Activated CD8-positive, alpha-beta memory T cell treated with anti-CD3 and anti-CD28 coated beads, Interleukin-2, amount 10 ng/mL, durations not matched to agents 7 days and 5 days (primary cell): Measurements from ENCODE around the gene CAMK4. TPM values are rescaled to one million over a fixed set of nuclear protein-coding genes. Genes with fewer than 3 reads are reported as not detected.

Experiments
- ATAC-seq: fragments of 150-1000 bp; cut with Tn5 transposase; one replicate; pipeline ENCODE4 v1.10.0; 2021; ENCODE audit warnings: moderate library complexity
- CTCF ChIA-PET: fragments of 350-600 bp; sonication (Branson Sonifier 250); formaldehyde crosslinking; loops from one replicate; lab custom pipeline; 2021; ENCODE audit warnings: antibody characterized with exemption; lab: Charles Lee
- DNase-seq: peaks from one replicate; pipeline ENCODE4 v3.0.0-alpha.2; 2020
- H3K27ac Mint-ChIP-seq: one replicate; pipeline ENCODE4 v1.8.0; 2021; ENCODE audit warnings: mild to moderate bottlenecking, mixed read lengths
- H3K27me3 Mint-ChIP-seq: one replicate; pipeline ENCODE4 v1.8.0; 2021; ENCODE audit warnings: mixed read lengths
- H3K36me3 Mint-ChIP-seq: one replicate; pipeline ENCODE4 v1.8.0; 2021; ENCODE audit warnings: mild to moderate bottlenecking, mixed read lengths
- H3K4me1 Mint-ChIP-seq: one replicate; pipeline ENCODE4 v1.8.0; 2021; ENCODE audit warnings: mixed read lengths
- H3K4me3 Mint-ChIP-seq: one replicate; pipeline ENCODE4 v1.8.0; 2021; ENCODE audit warnings: mild to moderate bottlenecking, moderate library complexity, mixed read lengths
- H3K9me3 Mint-ChIP-seq: one replicate; pipeline ENCODE4 v1.8.0; 2022; ENCODE audit warnings: low read depth, mixed read lengths
- total RNA-seq, 2 experiments: library from RNA; stranded (reverse); gene quantifications; one replicate each; pipeline ENCODE4 v1.2.3, GENCODE V29; 2021

CAMK4 gene
- total RNA-seq, 2 experiments from 2014 or later = 77.4 to 91.1 TPM

DNA sequence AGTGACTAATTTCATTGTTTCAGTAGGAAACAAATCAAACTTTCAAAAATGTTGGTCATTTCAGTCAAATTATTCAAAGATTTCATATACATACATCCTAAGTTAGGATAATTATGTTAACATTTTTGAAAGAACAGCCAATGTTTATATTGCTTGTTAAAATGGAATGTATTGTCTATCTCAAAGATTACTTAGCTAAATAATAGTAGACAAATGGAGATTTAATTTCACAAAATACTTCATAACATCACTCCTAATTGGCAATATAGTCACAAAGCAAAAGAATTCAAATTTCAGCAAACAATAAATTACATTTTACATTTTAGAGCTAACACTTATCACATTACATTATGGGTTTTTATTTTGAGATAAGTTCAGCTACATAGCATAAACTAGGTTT lies 262.7 kb downstream of the CAMK4 start:
- no peak for DNase-seq
- no peak overlapping the region for H3K27ac Mint-ChIP-seq
- H3K36me3 Mint-ChIP-seq = peaks cover 51% of the 10 kb centered on the region
- no peak for ATAC-seq
- no peak overlapping the region for H3K4me3 Mint-ChIP-seq
- peaks cover 7% of the 10 kb centered on the region for H3K4me1 Mint-ChIP-seq
- H3K27me3 Mint-ChIP-seq = no peaks in the 10 kb centered on the region
- no peaks in the 10 kb centered on the region for H3K9me3 Mint-ChIP-seq
- CTCF ChIA-PET = no interaction called here

DNA sequence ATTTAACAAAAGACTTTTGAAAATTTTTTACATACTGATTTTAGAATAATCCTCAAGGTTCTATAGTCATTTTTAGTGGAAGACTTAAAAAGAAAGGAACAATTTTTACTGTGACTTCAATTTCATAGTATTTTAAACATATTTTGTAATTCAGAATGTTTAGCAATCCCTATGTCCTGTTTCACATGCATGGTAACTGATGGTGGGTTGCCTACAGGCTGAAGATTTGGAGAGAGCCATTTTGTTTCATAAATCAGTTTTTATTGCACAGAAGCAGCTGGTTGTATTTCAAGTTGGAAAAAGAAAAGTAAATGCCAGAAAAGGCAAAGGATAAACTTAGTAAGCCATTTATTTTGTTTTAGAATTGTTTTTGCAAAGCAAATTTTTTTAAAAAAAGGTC lies 264.2 kb downstream of the CAMK4 start:
- ATAC-seq (no peak), DNase-seq (no peak)
- peaks cover 50% of the 10 kb centered on the region for H3K36me3 Mint-ChIP-seq
- H3K27me3 Mint-ChIP-seq = no peaks in the 10 kb centered on the region
- no peaks in the 10 kb centered on the region for H3K9me3 Mint-ChIP-seq
- peaks cover 7% of the 10 kb centered on the region for H3K4me1 Mint-ChIP-seq
- H3K27ac Mint-ChIP-seq = no peak overlapping the region
- H3K4me3 Mint-ChIP-seq = no peak overlapping the region
- CTCF ChIA-PET = no interaction called here

DNA sequence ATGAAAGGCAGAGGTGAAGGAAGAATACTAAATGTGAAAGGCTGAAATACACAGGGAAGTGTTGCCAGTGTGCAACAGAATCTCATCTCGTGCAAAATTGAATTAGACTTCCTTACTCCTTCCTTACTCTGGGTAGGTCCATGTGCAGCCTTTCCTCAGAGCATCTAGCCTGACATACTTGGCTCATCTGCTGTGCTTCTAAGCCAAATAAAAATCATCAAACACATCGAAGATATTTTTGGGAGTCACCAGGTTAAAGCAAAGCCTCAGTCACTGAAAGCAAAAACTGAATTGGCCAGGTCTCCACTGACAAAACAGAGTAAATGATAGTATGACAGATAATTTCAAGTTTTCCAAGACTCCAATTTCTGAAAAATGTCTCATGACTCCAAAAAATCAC lies 268.8 kb downstream of the CAMK4 start:
- Mint-ChIP-seq H3K27ac (peak overlapping the region; percentile 9), H3K27me3 (no peaks in the 10 kb centered on the region), H3K4me1 (peaks cover 8% of the 10 kb centered on the region), H3K36me3 (peaks cover 47% of the 10 kb centered on the region), H3K9me3 (no peaks in the 10 kb centered on the region), H3K4me3 (no peak overlapping the region)
- CTCF ChIA-PET = interaction anchor here (0.8 kb wide), 1 partner anchor 9 kb away, joined by 3 read pairs; no protein-coding TSS in a partner anchor
- ATAC-seq (no peak), DNase-seq (no peak)

DNA sequence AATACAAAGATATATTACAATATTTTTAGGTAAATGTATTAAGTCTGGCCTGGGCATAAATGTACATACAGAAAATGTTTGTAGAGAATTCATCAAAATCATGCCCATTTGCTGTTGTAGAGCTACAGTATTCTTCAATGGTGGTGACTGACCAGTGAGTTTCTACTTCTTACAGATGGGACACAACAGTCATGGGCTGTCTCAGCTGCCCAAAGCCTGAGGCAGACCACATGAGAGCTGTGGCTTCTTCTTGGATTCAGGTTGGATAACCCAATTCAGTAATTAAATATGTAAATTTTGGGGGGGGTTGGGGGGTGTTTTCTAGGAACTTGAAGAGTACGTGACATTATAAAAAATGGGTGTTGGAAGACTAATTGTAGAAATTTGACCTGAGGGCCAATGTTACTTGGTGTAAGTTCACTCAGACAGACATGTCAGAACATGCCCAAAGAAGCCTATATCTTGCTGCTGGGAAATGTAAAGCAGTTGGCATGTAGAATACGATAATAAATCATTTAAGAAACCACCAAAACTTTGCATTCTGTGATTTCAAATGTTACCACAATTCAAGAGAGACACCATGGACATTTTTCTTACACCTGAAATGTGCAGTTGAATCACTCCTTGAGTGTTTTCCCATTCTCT lies 270.3 kb downstream of the CAMK4 start:
- ATAC-seq = no peak
- peaks cover 56% of the 10 kb centered on the region for H3K36me3 Mint-ChIP-seq
- peak overlapping the region; percentile 36 for H3K27ac Mint-ChIP-seq
- CTCF ChIA-PET = interaction anchor here (0.6 to 0.7 kb wide), 2 partner anchors 263 to 312 kb away, joined by 3 read pairs; partner anchors contain the start of gene NREP
- peaks cover 17% of the 10 kb centered on the region for H3K4me1 Mint-ChIP-seq
- DNase-seq = no peak
- H3K27me3 Mint-ChIP-seq = no peaks in the 10 kb centered on the region
- no peaks in the 10 kb centered on the region for H3K9me3 Mint-ChIP-seq
- H3K4me3 Mint-ChIP-seq = no peak overlapping the region

DNA sequence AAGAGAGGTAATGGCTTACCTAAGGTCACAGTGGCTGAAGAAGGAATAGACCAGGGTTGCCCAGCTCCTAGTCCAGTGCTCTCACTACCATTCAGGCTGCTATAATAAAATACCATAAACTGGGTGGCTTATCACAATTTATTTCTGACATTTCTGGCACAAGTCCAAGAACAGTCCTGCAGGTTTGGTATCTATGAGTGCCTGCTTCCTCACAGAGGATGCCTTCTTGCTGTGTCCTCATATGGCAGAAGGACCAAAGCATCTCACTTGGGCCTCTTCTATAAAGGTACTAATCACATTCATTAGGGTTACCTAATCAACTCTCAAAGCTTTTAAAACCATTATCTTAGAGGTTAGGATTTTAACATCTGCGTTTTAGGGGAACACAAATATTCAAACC lies 271.0 kb downstream of the CAMK4 start:
- no peaks in the 10 kb centered on the region for H3K9me3 Mint-ChIP-seq
- H3K27me3 Mint-ChIP-seq = no peaks in the 10 kb centered on the region
- H3K4me1 Mint-ChIP-seq = peaks cover 20% of the 10 kb centered on the region
- peak overlapping the region; percentile 36 for H3K27ac Mint-ChIP-seq
- H3K4me3 Mint-ChIP-seq = no peak overlapping the region
- ATAC-seq = no peak
- DNase-seq = no peak
- H3K36me3 Mint-ChIP-seq = peaks cover 57% of the 10 kb centered on the region
- CTCF ChIA-PET = no interaction called here

DNA sequence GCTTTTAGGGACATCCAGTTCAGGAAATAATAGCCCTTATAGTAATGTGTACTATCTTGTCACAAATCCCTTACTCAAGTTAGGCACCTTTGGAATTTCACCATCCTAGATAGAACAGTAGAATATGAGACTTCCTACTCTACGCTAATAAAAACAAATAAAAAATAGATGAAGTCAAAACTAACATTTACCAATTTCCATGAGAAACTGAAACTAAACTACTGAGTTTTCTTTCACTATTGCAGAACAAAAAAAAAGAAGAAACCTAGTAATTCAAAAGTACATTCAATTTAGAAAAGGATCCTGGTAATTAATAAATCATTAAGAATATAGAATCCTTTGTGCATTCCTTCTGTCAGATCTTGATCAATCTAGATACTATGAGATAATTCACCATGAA lies 274.2 kb downstream of the CAMK4 start:
- Mint-ChIP-seq H3K4me1 (peaks cover 20% of the 10 kb centered on the region), H3K36me3 (peaks cover 63% of the 10 kb centered on the region), H3K9me3 (no peaks in the 10 kb centered on the region), H3K4me3 (peak overlapping the region; percentile 48), H3K27me3 (no peaks in the 10 kb centered on the region), H3K27ac (peak overlapping the region; percentile 75)
- CTCF ChIA-PET = interaction anchor here (1.3 kb wide), 1 partner anchor 14 kb away, joined by 5 read pairs; the partner anchor contains the start of gene STARD4
- ATAC-seq (peak; percentile 35), DNase-seq (no peak)

DNA sequence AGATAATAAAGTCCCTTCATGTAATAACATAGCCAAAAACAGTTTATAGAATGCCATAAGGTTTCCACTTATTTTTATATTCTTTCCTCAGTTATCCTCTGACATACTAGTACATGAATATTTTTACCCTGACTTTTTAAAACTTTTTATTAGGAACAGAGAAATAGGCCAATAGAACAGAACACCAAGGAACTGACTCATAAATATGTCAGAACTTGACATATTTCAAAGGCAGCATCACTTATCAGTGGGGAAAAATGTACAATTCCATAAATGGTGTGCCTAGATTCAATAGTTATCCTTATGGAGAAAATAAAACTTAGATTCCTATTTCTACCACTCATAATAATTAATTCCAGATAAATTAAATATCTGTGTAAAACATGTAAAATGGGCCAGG lies 278.8 kb downstream of the CAMK4 start:
- CTCF ChIA-PET = no interaction called here
- Mint-ChIP-seq H3K36me3 (peaks cover 56% of the 10 kb centered on the region), H3K4me3 (no peak overlapping the region), H3K27ac (no peak overlapping the region), H3K27me3 (no peaks in the 10 kb centered on the region), H3K4me1 (peaks cover 31% of the 10 kb centered on the region), H3K9me3 (no peaks in the 10 kb centered on the region)
- no peak for DNase-seq
- ATAC-seq = no peak

DNA sequence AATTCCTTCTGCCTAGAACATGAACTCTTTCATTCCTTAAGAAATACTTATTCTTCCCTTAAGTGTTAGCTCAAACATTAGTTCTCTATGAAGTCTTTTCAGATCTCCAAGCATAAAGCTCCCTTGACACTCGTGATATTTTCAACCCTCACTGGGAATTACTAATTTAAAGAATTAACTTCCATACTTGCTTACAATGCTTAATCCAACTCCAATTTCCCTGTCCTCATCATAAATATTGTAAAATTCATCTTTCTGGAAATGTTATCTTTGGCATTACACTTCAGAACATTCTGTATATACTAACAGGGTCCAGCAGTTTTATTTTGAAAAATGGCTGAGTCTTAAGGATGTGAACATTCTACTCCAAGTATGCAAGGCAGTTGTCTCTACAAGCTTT lies 280.9 kb downstream of the CAMK4 start:
- no peaks in the 10 kb centered on the region for H3K27me3 Mint-ChIP-seq
- H3K4me3 Mint-ChIP-seq = no peak overlapping the region
- CTCF ChIA-PET = no interaction called here
- ATAC-seq = no peak
- no peak overlapping the region for H3K27ac Mint-ChIP-seq
- no peak for DNase-seq
- no peaks in the 10 kb centered on the region for H3K9me3 Mint-ChIP-seq
- H3K36me3 Mint-ChIP-seq = peaks cover 41% of the 10 kb centered on the region
- peaks cover 34% of the 10 kb centered on the region for H3K4me1 Mint-ChIP-seq

DNA sequence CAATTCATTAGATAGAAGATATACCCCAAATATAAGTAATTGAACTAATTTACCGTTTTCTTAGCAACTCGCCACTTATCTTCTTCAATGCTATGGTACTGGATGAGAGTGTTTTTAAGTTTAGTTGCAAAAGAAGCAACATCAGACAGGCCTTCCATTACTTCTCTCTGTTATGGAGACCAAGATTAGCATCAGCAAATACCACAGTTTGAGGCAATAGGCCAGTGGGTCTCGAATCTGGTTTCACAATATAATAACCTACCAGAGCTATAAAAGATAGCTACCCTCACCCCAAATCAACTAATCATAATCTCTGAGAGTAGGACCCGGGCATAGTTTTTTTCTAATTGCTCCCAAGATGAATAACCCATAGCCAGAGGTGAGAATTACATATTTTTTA lies 283.1 kb downstream of the CAMK4 start:
- no peaks in the 10 kb centered on the region for H3K27me3 Mint-ChIP-seq
- no peak overlapping the region for H3K27ac Mint-ChIP-seq
- DNase-seq (no peak), ATAC-seq (no peak)
- peaks cover 33% of the 10 kb centered on the region for H3K36me3 Mint-ChIP-seq
- H3K9me3 Mint-ChIP-seq = no peaks in the 10 kb centered on the region
- H3K4me3 Mint-ChIP-seq = no peak overlapping the region
- H3K4me1 Mint-ChIP-seq = peaks cover 43% of the 10 kb centered on the region
- CTCF ChIA-PET = interaction anchor here (1.0 kb wide), 1 partner anchor 24 kb away, joined by 3 read pairs; no protein-coding TSS in a partner anchor

DNA sequence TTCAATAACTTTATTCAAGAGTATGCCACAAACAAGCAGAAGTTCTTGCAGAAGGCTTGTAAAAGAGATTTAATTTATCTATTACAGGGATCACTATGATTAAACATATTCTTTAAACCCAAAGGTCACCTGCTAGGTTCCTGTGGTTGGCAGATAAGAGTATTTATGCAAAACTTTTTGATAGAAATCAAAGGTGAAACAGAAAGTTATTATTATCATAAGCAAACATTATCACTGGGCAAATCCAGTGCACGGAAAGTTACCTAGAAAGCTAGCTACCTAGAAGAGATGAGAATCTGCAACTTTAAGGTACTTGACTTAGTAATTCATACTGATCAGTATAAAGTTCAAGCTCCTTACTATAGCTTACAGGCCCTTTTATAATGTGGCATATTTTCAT lies 284.9 kb downstream of the CAMK4 start:
- Mint-ChIP-seq H3K4me1 (peaks cover 46% of the 10 kb centered on the region), H3K9me3 (no peaks in the 10 kb centered on the region), H3K36me3 (peaks cover 23% of the 10 kb centered on the region), H3K27me3 (no peaks in the 10 kb centered on the region), H3K4me3 (peak overlapping the region; percentile 46), H3K27ac (no peak overlapping the region)
- ATAC-seq = no peak
- CTCF ChIA-PET = interaction anchor here (1.6 kb wide), 1 partner anchor 22 kb away, joined by 6 read pairs; no protein-coding TSS in a partner anchor
- no peak for DNase-seq

DNA sequence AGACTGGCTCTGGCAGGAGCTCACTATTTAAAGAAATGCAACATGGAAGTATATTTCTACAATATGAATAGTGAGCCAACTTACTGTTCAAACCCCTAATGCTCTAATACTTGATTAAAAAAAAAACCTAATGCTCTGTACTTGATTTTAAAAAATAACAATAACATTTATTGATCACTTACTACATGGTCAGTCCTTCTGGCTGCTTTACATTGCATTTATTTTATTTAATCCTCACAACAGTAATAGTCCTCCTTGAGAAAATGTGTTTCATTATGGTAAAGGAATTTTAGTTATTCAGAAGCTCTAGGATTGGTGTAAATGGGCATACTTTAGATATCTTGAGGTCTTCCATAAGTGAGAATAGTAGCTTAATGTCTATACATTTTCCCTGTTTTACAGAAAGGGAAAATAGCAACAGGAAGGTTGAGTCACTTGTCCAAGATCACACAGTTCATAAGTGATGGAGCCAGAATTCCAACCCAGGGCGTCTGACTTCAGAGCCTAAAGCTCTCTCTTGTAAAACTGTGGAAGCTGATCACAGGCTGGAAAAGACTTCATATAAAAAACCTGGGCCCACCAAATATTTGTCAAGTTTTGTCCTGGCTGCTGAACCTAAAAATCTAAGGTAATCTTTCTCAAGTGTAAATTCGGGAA lies 287.1 kb downstream of the CAMK4 start:
- CTCF ChIA-PET = interaction anchor here (1.5 to 2.8 kb wide), 3 partner anchors 13 to 21 kb away, joined by 5 to 9 read pairs (median 7); no protein-coding TSS in a partner anchor
- no peaks in the 10 kb centered on the region for H3K27me3 Mint-ChIP-seq
- no peak for DNase-seq
- peak overlapping the region; percentile 95 for H3K27ac Mint-ChIP-seq
- no peaks in the 10 kb centered on the region for H3K9me3 Mint-ChIP-seq
- H3K4me1 Mint-ChIP-seq = peaks cover 43% of the 10 kb centered on the region
- peaks cover 9% of the 10 kb centered on the region for H3K36me3 Mint-ChIP-seq
- peak overlapping the region; percentile 87 for H3K4me3 Mint-ChIP-seq
- ATAC-seq = no peak

DNA sequence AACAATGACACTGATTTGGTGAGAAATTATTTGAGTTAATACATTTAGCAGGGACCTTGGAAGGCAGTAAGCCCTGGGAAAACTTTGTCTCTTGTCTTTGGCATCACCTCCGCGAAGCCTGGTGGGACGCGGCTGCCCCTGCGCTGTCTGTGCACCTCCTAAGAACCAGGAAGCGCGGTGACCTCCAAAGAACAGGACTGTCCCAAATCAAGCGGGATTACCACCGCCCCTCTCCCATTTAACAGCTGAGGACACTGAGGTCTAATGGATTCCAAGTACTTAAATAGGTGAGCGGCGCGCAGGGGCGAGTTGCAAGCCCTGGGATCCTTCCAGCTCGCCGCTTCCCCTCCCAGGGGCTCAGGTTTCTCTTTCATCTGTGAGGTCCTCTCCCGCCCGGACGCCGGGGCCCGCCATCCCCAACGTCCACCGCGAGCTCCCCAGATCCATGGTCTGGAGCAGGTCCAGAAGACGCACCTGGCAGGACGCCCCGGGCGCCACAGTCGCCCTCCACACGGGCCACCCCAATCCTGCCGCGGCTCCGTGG lies 287.7 kb downstream of the CAMK4 start:
- H3K27me3 Mint-ChIP-seq = no peaks in the 10 kb centered on the region
- H3K4me3 Mint-ChIP-seq = peak overlapping the region; percentile 87
- peak overlapping the region; percentile 95 for H3K27ac Mint-ChIP-seq
- CTCF ChIA-PET = interaction anchor here (1.5 to 2.8 kb wide), 4 partner anchors 10 to 20 kb away, joined by 3 to 9 read pairs (median 6); no protein-coding TSS in a partner anchor
- no peak for DNase-seq
- H3K4me1 Mint-ChIP-seq = peaks cover 40% of the 10 kb centered on the region
- no peaks in the 10 kb centered on the region for H3K9me3 Mint-ChIP-seq
- ATAC-seq = peak; percentile 27
- H3K36me3 Mint-ChIP-seq = peaks cover 9% of the 10 kb centered on the region

DNA sequence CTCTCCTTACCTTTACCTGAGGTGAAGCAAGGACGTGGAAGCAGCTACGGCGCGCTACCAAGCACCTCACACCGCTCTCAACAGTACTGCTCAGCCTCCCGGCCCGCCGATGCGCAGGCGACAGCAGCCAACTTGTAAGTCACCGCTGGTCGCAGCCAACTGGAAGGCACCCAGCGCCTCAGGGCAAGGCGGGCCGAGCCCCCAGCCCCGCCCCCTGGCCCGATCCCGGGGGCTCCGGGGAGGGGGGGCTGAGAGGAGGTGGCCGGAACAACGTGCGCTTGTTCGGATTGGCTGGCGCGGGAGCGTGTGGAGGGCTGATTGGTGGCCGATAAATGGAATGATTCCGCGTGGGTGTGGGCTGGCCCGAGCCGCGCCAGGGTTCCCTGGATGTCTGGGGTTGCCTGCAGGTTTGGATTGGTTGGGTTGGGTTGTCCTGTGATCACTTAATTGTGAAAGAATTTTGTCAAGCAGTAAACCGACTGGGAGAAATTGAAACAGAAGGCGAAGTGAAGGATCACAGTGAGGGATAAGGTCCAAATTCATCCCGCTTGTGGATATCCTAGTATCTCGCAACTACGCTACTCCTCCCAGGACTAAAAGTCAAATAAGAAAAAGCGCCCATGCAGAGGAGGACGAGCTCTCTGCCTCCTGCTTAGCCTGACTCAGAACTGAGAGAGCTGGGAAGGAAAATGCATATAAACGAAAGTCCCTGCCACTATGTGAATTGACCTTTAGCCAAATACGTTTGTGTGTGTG lies 288.4 kb downstream of the CAMK4 start, which contains the start of gene STARD4:
Gene STARD4, minus strand, starts transcription at position 161 of the 756 bp plus-strand sequence. CDS start 5,102 bp downstream, outside the sequence.
- peaks cover 36% of the 10 kb centered on the region for H3K4me1 Mint-ChIP-seq
- CTCF ChIA-PET = interaction anchor here (1.5 to 2.8 kb wide), 4 partner anchors 9 to 19 kb away, joined by 3 to 9 read pairs (median 6); no protein-coding TSS in a partner anchor
- H3K27me3 Mint-ChIP-seq = no peaks in the 10 kb centered on the region
- peaks cover 9% of the 10 kb centered on the region for H3K36me3 Mint-ChIP-seq
- H3K4me3 Mint-ChIP-seq = peak within 1 kb of the TSS; percentile 87
- H3K27ac Mint-ChIP-seq = peak within 1 kb of the TSS; percentile 95
- peak; percentile 93 for ATAC-seq
- DNase-seq = peak; percentile 96
- H3K9me3 Mint-ChIP-seq = no peaks in the 10 kb centered on the region
